ENCODE data around the gene SMAP1. TPM values are rescaled to one million over a fixed set of nuclear protein-coding genes. Genes with fewer than 3 reads are reported as not detected.

The SMAP1 gene
- total and polyA plus RNA-seq, 11 donors = 10.9 to 35.1 (median 29.9) TPM

DNA sequence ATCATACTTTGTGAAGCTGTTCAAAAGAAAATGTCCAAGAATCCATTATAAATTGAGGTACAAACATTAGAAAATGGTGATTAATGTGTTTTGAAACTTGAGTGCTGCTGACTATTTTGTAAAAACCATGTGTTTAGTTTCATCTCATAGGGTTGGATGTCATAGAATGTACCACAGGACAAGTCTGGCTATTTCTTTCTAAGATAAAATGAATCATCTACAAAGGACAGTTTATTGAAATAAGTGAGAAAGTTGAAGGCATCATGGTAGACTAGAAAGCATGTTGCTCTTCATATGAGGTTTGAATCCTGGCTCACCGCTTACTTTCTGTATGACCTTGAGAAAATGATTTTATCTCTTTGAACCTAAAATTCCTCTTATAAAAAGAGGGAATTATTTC lies 29.2 kb upstream of the SMAP1 start:
- H3K27ac ChIP-seq = no peak overlapping the region
- DNase-seq = no peak
- TF ChIP-seq, protein P1, sequence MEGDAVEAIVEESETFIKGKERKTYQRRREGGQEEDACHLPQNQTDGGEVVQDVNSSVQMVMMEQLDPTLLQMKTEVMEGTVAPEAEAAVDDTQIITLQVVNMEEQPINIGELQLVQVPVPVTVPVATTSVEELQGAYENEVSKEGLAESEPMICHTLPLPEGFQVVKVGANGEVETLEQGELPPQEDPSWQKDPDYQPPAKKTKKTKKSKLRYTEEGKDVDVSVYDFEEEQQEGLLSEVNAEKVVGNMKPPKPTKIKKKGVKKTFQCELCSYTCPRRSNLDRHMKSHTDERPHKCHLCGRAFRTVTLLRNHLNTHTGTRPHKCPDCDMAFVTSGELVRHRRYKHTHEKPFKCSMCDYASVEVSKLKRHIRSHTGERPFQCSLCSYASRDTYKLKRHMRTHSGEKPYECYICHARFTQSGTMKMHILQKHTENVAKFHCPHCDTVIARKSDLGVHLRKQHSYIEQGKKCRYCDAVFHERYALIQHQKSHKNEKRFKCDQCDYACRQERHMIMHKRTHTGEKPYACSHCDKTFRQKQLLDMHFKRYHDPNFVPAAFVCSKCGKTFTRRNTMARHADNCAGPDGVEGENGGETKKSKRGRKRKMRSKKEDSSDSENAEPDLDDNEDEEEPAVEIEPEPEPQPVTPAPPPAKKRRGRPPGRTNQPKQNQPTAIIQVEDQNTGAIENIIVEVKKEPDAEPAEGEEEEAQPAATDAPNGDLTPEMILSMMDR (IDR thresholded peaks at IDR 0.05) = no peak
- no peak for TF ChIP-seq POLR2A (IDR thresholded peaks at IDR 0.05)
- no peaks in the 10 kb centered on the region for H3K36me3 ChIP-seq
- ATAC-seq = no peak
- H3K4me1 ChIP-seq = no peaks in the 10 kb centered on the region
- WGBS, 4 donors = 90 to 96% (median 94%) methylated on average over 1 of the region's 1 CpG
- no peak overlapping the region for H3K4me3 ChIP-seq
- no peaks in the 10 kb centered on the region for H3K9me3 ChIP-seq
- H3K27me3 ChIP-seq = no peaks in the 10 kb centered on the region
- intact Hi-C loops (cut with DNase I) = no loop called here

DNA sequence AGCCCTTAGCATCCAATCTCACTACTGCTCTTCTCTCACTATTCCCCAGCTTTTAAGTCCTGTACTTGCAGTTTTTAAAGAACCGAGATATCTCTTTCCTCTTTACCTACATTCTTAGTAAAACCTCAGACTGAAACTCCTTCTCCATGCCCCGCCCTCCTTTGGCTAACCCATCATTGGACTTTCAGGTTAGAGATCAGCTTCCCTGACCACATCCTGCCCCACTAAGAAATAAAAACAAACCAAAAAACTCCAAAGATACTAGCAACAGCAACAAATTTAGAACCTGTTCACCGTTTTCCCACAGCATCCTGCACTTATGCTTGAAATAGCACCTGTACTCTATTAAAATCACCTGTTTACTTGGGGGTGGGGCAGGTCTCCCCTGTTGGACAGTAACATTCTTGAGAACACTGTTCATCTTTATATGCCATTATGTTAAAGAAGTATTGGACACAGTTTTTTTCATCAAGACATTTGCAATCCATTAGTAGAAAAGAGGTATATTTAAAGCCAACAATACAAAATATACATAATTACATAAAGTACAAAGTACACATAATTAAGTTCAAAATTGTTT lies 16.3 kb upstream of the SMAP1 start:
- Histone ChIP-seq H3K27me3 (no peaks in the 10 kb centered on the region), H3K36me3 (no peaks in the 10 kb centered on the region), H3K4me1 (no peaks in the 10 kb centered on the region), H3K9me3 (no peaks in the 10 kb centered on the region), H3K27ac (no peak overlapping the region), H3K4me3 (no peak overlapping the region)
- ATAC-seq (no peak), DNase-seq (no peak)
- intact Hi-C loops (cut with DNase I) = no loop called here
- TF ChIP-seq, protein P1 (IDR thresholded peaks at IDR 0.05) = no peak
- no peak for TF ChIP-seq POLR2A (IDR thresholded peaks at IDR 0.05)
- 79 to 95% (median 84%) methylated on average over 3 of the region's 3 CpGs for WGBS, 4 donors

DNA sequence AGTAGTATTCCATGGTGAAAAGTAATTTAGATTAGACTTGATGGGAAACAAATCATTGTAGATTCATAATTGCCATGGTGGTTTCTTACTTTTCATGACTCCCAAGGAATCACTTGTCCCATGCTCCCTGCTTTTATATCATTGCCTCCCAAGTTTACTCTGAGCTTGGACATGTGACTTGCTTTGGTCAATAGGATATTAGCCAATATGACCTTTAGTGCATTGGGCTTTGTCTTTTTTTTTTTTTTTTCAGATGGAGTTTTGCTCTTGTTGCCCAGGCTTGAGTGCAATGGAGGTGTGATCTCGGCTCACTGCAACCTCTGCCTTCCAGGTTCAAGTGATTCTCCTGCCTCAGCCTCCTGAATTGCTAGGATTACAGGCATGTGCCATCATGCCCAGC lies 15.5 kb upstream of the SMAP1 start:
- TF ChIP-seq POLR2A (IDR thresholded peaks at IDR 0.05) = no peak
- TF ChIP-seq, protein P1 (IDR thresholded peaks at IDR 0.05) = no peak
- Histone ChIP-seq H3K36me3 (no peaks in the 10 kb centered on the region), H3K4me3 (no peak overlapping the region), H3K27ac (no peak overlapping the region), H3K9me3 (no peaks in the 10 kb centered on the region), H3K27me3 (no peaks in the 10 kb centered on the region), H3K4me1 (no peaks in the 10 kb centered on the region)
- intact Hi-C loops (cut with DNase I) = no loop called here
- no peak for ATAC-seq
- DNase-seq = no peak
- whole genome bisulfite sequencing, 4 donors = 86 to 98% (median 96%) methylated on average over 1 of the region's 1 CpG

GRCh38 chr6:70657706-70658105 lies 10.0 kb upstream of the SMAP1 start:
- Histone ChIP-seq H3K4me3 (no peak overlapping the region), H3K4me1 (no peaks in the 10 kb centered on the region), H3K27ac (no peak overlapping the region), H3K9me3 (no peaks in the 10 kb centered on the region), H3K36me3 (no peaks in the 10 kb centered on the region), H3K27me3 (no peaks in the 10 kb centered on the region)
- DNase-seq (no peak), ATAC-seq (no peak)
- TF ChIP-seq POLR2A (IDR thresholded peaks at IDR 0.05) = no peak
- TF ChIP-seq, protein P1 (IDR thresholded peaks at IDR 0.05) = no peak
- 67 to 69% (median 69%) methylated on average over 3 of the region's 3 CpGs for WGBS, 4 donors
- intact Hi-C loops (cut with DNase I) = loop anchor here in 1 of 10 donors (5.0 kb wide), 1 partner anchor 70 kb away; no protein-coding TSS in a partner anchor

All from heart left ventricle (tissue), 16 donors.